Measurements from ENCODE around the gene KRTAP5-5. TPM values are rescaled to one million over a fixed set of nuclear protein-coding genes. Genes with fewer than 3 reads are reported as not detected.
"Not testable (repeated sequence)": the region's sequence is repeated elsewhere in the genome, so short reads cannot be mapped to it uniquely, and the experiment has no call there.

KRTAP5-5 gene
- total and polyA plus RNA-seq, 2 of the 13 experiments (the other 11 are each of a cell fraction or from before 2014, with no cell fraction given): not detected

DNA sequence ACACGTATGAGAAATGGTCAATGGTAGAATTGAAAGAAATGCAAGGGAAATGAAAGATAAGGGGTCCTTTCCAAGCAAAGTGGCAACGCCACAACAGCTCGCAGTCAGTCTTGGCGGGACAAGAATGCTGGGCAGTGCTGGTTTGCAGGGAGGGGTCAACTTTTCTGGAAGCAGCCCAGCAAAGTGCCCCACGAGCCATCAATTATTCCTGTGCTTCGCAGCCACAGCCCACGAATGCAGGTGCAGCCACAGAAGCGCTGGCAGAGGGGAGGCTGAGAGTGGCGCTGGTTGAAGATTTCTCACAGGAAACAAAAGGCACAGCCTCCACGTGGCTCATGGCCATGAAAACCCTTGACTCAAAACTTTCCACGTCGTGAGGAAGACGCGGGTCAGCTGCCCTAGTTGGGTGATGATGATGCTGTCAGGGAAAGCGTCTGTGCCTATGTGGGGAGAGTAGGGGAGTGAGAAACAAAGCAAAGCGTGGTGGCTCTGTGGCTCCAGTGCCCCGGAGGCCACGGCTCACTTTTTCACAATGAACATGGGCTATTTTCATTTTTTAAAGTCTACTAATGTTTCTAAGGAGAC is 33.2 kb downstream of the KRTAP5-5 start:
- CTCF ChIA-PET (ENCODE audit: low intra/inter-chr PET ratio, low total read pairs); H3K4me3 ChIP-seq (replicated peaks in 1 of 3; ENCODE audit: insufficient read depth in 1 of 3, low read depth in 2 of 3, low read length in 3 of 3); H3K79me2 ChIP-seq (ENCODE audit: insufficient read depth, low read length); H3K27ac ChIP-seq (ENCODE audit: extremely low read length, insufficient read depth, low read length); H4K20me1 ChIP-seq (ENCODE audit: insufficient read depth, low read length); BruUV-seq (replicated peaks); DNase-seq (ENCODE audit: low spot score); H2AFZ ChIP-seq (ENCODE audit: low read length); H3K9ac ChIP-seq (ENCODE audit: insufficient read depth, low read depth, low read length); POLR2A ChIA-PET; FAIRE-seq; H3K4me2 ChIP-seq (ENCODE audit: low read depth, low read length); H3K27me3 ChIP-seq (ENCODE audit: control insufficient read depth in 1 of 2, insufficient read depth in 2 of 2, low read length in 2 of 2); H3K9me3 ChIP-seq (ENCODE audit: low read length); in situ Hi-C loops (cut with HindIII; ENCODE audit: extremely low pct_ligation_motif_present, low pct_unique_long_range_greater_than_20kb); H3K36me3 ChIP-seq (replicated peaks in 1 of 2; ENCODE audit: control insufficient read depth in 1 of 2, insufficient read depth in 2 of 2, low read length in 2 of 2); ATAC-seq; intact Hi-C loops (cut with micrococcal nuclease; ENCODE audit: unreplicated experiment): not testable (repeated sequence)
- peaks cover 58% of the 10 kb centered on the region for H3K4me1 ChIP-seq (ENCODE audit: insufficient read depth, low read length)
- TF ChIP-seq, protein P1, sequence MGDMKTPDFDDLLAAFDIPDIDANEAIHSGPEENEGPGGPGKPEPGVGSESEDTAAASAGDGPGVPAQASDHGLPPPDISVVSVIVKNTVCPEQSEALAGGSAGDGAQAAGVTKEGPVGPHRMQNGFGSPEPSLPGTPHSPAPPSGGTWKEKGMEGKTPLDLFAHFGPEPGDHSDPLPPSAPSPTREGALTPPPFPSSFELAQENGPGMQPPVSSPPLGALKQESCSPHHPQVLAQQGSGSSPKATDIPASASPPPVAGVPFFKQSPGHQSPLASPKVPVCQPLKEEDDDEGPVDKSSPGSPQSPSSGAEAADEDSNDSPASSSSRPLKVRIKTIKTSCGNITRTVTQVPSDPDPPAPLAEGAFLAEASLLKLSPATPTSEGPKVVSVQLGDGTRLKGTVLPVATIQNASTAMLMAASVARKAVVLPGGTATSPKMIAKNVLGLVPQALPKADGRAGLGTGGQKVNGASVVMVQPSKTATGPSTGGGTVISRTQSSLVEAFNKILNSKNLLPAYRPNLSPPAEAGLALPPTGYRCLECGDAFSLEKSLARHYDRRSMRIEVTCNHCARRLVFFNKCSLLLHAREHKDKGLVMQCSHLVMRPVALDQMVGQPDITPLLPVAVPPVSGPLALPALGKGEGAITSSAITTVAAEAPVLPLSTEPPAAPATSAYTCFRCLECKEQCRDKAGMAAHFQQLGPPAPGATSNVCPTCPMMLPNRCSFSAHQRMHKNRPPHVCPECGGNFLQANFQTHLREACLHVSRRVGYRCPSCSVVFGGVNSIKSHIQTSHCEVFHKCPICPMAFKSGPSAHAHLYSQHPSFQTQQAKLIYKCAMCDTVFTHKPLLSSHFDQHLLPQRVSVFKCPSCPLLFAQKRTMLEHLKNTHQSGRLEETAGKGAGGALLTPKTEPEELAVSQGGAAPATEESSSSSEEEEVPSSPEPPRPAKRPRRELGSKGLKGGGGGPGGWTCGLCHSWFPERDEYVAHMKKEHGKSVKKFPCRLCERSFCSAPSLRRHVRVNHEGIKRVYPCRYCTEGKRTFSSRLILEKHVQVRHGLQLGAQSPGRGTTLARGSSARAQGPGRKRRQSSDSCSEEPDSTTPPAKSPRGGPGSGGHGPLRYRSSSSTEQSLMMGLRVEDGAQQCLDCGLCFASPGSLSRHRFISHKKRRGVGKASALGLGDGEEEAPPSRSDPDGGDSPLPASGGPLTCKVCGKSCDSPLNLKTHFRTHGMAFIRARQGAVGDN (CRISPR knock-in tag; IDR thresholded peaks at IDR 0.05): peak; percentile 56; the same call in 1 of the 2 replicates
- 90% methylated on average over 16 of the region's 18 CpGs for WGBS (ENCODE audit: low lambda C conversion rate)

DNA sequence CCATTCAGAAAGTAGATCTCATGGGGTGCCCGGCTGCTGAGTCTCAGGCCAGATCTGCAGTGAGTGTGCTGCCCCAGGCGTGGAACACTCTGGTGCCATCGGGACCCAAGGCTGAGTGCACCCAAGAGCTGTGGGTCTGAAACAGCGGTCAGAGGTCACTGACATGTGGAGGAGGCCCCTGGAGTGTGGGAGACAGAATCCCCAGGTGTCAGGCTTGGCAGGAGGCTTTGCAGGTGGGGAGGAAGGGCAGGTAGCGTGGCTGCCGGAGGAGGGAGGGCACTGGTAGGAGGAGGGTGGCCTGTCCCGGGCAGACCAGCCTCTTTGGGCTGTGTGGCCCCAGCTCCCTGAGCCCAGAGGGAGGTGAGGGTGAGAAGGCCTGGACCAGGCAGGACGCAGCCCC is 35.7 kb downstream of the KRTAP5-5 start:
- ATAC-seq: no peak
- CTCF ChIA-PET (ENCODE audit: low intra/inter-chr PET ratio, low total read pairs): no interaction called here
- no peaks in the 10 kb centered on the region for H3K36me3 ChIP-seq (replicated peaks in 1 of 2; ENCODE audit: control insufficient read depth in 1 of 2, insufficient read depth in 2 of 2, low read length in 2 of 2)
- POLR2A ChIA-PET: no interaction called here
- intact Hi-C loops (cut with micrococcal nuclease; ENCODE audit: unreplicated experiment) (no loop called here), in situ Hi-C loops (cut with HindIII; ENCODE audit: extremely low pct_ligation_motif_present, low pct_unique_long_range_greater_than_20kb) (no loop called here)
- FAIRE-seq: no peak
- H3K4me2 ChIP-seq (ENCODE audit: low read depth, low read length): no peak overlapping the region
- H3K79me2 ChIP-seq (ENCODE audit: insufficient read depth, low read length): no peaks in the 10 kb centered on the region
- H3K9ac ChIP-seq (ENCODE audit: insufficient read depth, low read depth, low read length): no peak overlapping the region
- H3K4me1 ChIP-seq (ENCODE audit: insufficient read depth, low read length): peaks cover 47% of the 10 kb centered on the region
- H3K9me3 ChIP-seq (ENCODE audit: low read length): no peaks in the 10 kb centered on the region
- DNase-seq (ENCODE audit: low spot score): no peak
- H4K20me1 ChIP-seq (ENCODE audit: insufficient read depth, low read length): no peaks in the 10 kb centered on the region
- H3K27ac ChIP-seq (ENCODE audit: extremely low read length, insufficient read depth, low read length): no peak overlapping the region
- no peak overlapping the region for H2AFZ ChIP-seq (ENCODE audit: low read length)
- no peaks in the 10 kb centered on the region for H3K27me3 ChIP-seq (ENCODE audit: control insufficient read depth in 1 of 2, insufficient read depth in 2 of 2, low read length in 2 of 2)
- WGBS (ENCODE audit: low lambda C conversion rate): 89% methylated on average over 4 of the region's 8 CpGs
- no TSS peak for BruUV-seq (replicated peaks)
- H3K4me3 ChIP-seq (replicated peaks in 1 of 3; ENCODE audit: insufficient read depth in 1 of 3, low read depth in 2 of 3, low read length in 3 of 3): no peak overlapping the region
- TF ChIP-seq, protein P1 (CRISPR knock-in tag; IDR thresholded peaks at IDR 0.05): peak; percentile 47
- TF ChIP-seq NKX3-1 (CRISPR knock-in tag; IDR thresholded peaks at IDR 0.05) (no peak), SETDB1 (CRISPR knock-in tag; IDR thresholded peaks at IDR 0.05; ENCODE audit: borderline replicate concordance) (no peak), ZNF224 (CRISPR knock-in tag; IDR thresholded peaks at IDR 0.05) (no peak)
- TF ChIP-seq, protein P2, sequence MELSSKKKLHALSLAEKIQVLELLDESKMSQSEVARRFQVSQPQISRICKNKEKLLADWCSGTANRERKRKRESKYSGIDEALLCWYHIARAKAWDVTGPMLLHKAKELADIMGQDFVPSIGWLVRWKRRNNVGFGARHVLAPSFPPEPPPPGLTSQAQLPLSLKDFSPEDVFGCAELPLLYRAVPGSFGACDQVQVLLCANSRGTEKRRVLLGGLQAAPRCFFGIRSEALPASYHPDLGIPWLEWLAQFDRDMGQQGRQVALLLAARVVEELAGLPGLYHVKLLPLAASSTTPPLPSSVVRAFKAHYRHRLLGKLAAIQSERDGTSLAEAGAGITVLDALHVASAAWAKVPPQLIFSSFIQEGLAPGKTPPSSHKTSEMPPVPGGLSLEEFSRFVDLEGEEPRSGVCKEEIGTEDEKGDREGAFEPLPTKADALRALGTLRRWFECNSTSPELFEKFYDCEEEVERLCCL (CRISPR knock-in tag; IDR thresholded peaks at IDR 0.05; ENCODE audit: borderline replicate concordance): no peak
